ENCODE results near the gene MYO18B. TPM values are rescaled to one million over a fixed set of nuclear protein-coding genes. Genes with fewer than 3 reads are reported as not detected.

The MYO18B gene
- total and polyA plus RNA-seq, 2 of the 8 experiments (the other 6 are each of a cell fraction or from before 2014, with no cell fraction given): 0.62 to 0.78 TPM

GRCh38 chr22:25933158-25933788, 191.3 kb downstream of the MYO18B start:
- Histone ChIP-seq H2BK15ac (ENCODE audit: low read length) (no peak overlapping the region), H3K27ac (ENCODE audit: low read depth, low read length) (no peak overlapping the region), H4K5ac (ENCODE audit: insufficient read length, low read depth, low read length) (no peak overlapping the region), H3K9me3 (ENCODE audit: insufficient read depth in 2 of 2, low read depth in 1 of 2, low read length in 1 of 2) (no peaks in the 10 kb centered on the region), H3K23ac (ENCODE audit: insufficient read length) (no peak overlapping the region), H2BK5ac (ENCODE audit: low read depth, low read length) (no peak overlapping the region), H2BK12ac (ENCODE audit: low read depth, low read length) (no peak overlapping the region), H4K91ac (replicated peaks; ENCODE audit: insufficient read length, low read length) (no peak overlapping the region), H2BK120ac (replicated peaks; ENCODE audit: low read depth, low read length) (no peak overlapping the region), H3K36me3 (ENCODE audit: control insufficient read depth in 2 of 4, insufficient read depth in 4 of 4, low read length in 3 of 4) (no peaks in the 10 kb centered on the region), H3K9ac (replicated peaks in 1 of 4; ENCODE audit: extremely low read depth in 1 of 4, low read depth in 3 of 4, low read length in 3 of 4) (no peak overlapping the region), H3K18ac (ENCODE audit: extremely low read depth, low read length) (no peak overlapping the region), H2BK20ac (ENCODE audit: low read length) (no peak overlapping the region), H3K79me1 (ENCODE audit: low read depth, low read length) (no peaks in the 10 kb centered on the region), H3K79me2 (ENCODE audit: control insufficient read depth in 1 of 2, insufficient read depth in 2 of 2, low read length in 2 of 2) (no peaks in the 10 kb centered on the region), H3K4ac (replicated peaks; ENCODE audit: insufficient read length, low read depth, low read length) (no peak overlapping the region), H2AK5ac (ENCODE audit: low read depth, low read length) (no peak overlapping the region), H3K4me3 (ENCODE audit: extremely low read depth in 1 of 4, insufficient read depth in 2 of 4, low read depth in 3 of 4, low read length in 4 of 4) (no peak overlapping the region), H3K4me1 (replicated peaks in 1 of 4; ENCODE audit: control insufficient read depth in 3 of 4, insufficient read depth in 4 of 4, low read length in 3 of 4) (peaks cover 14 to 32% (median 16%) of the 10 kb centered on the region in 4 experiments; a peak in 6 of 7 replicates), H2AFZ (ENCODE audit: low read length) (no peak overlapping the region), H3K56ac (replicated peaks; ENCODE audit: insufficient read length, low read depth, low read length) (no peak overlapping the region), H3K4me2 (ENCODE audit: insufficient read depth in 1 of 2, low read depth in 2 of 2, low read length in 2 of 2) (no peak overlapping the region), H4K20me1 (replicated peaks in 1 of 2; ENCODE audit: control insufficient read depth in 1 of 2, insufficient read depth in 2 of 2, low read length in 2 of 2) (no peaks in the 10 kb centered on the region), H3K23me2 (ENCODE audit: low read depth, low read length) (no peaks in the 10 kb centered on the region), H3K27me3 (replicated peaks in 1 of 4; ENCODE audit: control insufficient read depth in 3 of 4, extremely low read depth in 1 of 4, insufficient read depth in 3 of 4, low read length in 3 of 4) (peaks cover 0 to 2% (median 0%) of the 10 kb centered on the region in 4 experiments; a peak in 1 of 7 replicates), H3K14ac (ENCODE audit: insufficient read length) (no peak overlapping the region), H4K8ac (ENCODE audit: extremely low read depth, insufficient read depth, low read length) (no peak overlapping the region)
- DNase-seq (ENCODE audit: low read depth in 1 of 2, low spot score in 2 of 2) (no peak), FAIRE-seq (no peak)
- CTCF ChIA-PET (ENCODE audit: partially characterized antibody): no interaction called here
- POLR2A ChIA-PET (ENCODE audit: partially characterized antibody): no interaction called here
- TF ChIP-seq EZH2 (IDR thresholded peaks at IDR 0.05; ENCODE audit: low read depth, low read length, severe bottlenecking) (no peak), PHF8 (conservative IDR thresholded peaks at IDR 0.05; ENCODE audit: low read depth, low read length) (no peak), RXRA (IDR thresholded peaks at IDR 0.05; ENCODE audit: insufficient read depth, low read depth, low read length) (no peak), YY1 (IDR thresholded peaks at IDR 0.05; ENCODE audit: low read depth, low read length) (no peak), RNF2 (IDR thresholded peaks at IDR 0.05; ENCODE audit: borderline replicate concordance, low read depth, low read length, missing control alignments, poor library complexity, severe bottlenecking) (no peak), TAF1 (IDR thresholded peaks at IDR 0.05; ENCODE audit: low read depth, low read length) (no peak), FOSL1 (IDR thresholded peaks at IDR 0.05; ENCODE audit: insufficient read depth, low read depth, low read length) (no peak), TAF7 (optimal IDR thresholded peaks at IDR 0.05; ENCODE audit: borderline replicate concordance, low read depth, low read length) (no peak), MAX (IDR thresholded peaks at IDR 0.05) (no peak)
- 99% methylated on average over 3 of the region's 3 CpGs; no CpG with 5 or more reads in 1 of the 2 experiments for WGBS, 2 experiments (ENCODE audit: extremely low coverage in 1 of 2, insufficient coverage in 1 of 2, insufficient read length in 1 of 2, insufficient replicate concordance in 2 of 2, low coverage in 1 of 2, low lambda C conversion rate in 2 of 2, missing lambda C conversion rate in 1 of 2)
